A172 (cell line): ENCODE data around the gene TRIM38. TPM values are rescaled to one million over a fixed set of nuclear protein-coding genes. Genes with fewer than 3 reads are reported as not detected.
"Not testable (repeated sequence)": the region's sequence is repeated elsewhere in the genome, so short reads cannot be mapped to it uniquely, and the experiment has no call there.

Source experiments
- DNase-seq: peaks from one replicate; pipeline ENCODE4 v3.0.0-alpha.2; 2015; ENCODE audit warnings: low spot score
- total RNA-seq: library from RNA; depleted of rRNA; stranded (reverse); fragments of >200 nt; shearing (Covaris generic); gene quantifications from 2 replicates; pipeline ENCODE4 v1.2.3, GENCODE V29; 2014

The TRIM38 gene
- total RNA-seq, 1 experiment from 2014 or later = 6.4 TPM

DNA sequence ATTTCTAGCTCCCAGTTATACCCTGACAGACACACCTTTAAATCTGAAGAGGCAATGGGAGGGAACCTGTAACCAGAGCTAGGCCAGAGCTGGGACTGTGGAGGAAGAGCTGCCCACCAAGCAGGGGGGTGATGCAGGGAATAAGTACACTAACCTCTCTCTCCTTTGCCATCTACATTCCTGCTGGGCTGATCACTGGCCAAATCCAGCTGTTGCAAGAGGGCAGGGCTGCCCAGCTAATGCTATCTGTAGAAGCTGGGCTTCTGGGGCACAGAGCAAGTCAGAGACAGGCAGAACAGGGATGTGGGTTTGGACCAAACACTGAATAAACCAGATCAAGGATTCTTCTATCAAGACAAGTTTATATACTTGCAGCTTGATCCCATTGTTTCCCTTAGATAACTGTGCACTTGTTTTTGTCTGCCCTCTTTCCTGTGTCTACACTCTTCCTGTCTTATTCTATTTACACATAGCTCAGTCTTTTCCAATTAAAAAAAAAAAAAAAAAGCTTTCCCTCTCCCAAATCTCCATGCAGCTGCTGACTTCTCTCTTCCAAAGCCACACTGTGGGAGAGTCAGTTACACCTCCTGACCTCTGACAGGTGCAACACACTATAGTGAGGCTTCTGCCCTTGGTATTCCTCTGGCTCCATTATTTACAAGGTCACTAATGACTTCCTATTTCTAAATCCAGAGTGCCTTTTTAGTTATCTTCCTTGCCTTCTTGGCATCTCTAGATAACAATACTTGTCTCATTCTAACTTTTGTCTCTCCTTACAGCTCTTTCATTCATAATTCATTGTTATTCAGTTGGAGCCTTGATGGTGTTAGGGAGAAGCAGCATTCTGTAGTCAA, 43.7 kb downstream of the TRIM38 start:
- no peak for DNase-seq

GRCh38 chr6:26006940-26007305, 44.3 kb downstream of the TRIM38 start:
- DNase-seq = not testable (repeated sequence)

- DNase-seq = no peak
Observed at GRCh38 chr6:26008470-26008869, 45.9 kb downstream of the TRIM38 start.

- no peak for DNase-seq
Observed at GRCh38 chr6:26009817-26010216, 47.2 kb downstream of the TRIM38 start.

- DNase-seq = no peak
Observed at GRCh38 chr6:26012061-26012460, 49.5 kb downstream of the TRIM38 start.

- not testable (repeated sequence) for DNase-seq
Observed at GRCh38 chr6:26014386-26014785, 51.8 kb downstream of the TRIM38 start.

DNA sequence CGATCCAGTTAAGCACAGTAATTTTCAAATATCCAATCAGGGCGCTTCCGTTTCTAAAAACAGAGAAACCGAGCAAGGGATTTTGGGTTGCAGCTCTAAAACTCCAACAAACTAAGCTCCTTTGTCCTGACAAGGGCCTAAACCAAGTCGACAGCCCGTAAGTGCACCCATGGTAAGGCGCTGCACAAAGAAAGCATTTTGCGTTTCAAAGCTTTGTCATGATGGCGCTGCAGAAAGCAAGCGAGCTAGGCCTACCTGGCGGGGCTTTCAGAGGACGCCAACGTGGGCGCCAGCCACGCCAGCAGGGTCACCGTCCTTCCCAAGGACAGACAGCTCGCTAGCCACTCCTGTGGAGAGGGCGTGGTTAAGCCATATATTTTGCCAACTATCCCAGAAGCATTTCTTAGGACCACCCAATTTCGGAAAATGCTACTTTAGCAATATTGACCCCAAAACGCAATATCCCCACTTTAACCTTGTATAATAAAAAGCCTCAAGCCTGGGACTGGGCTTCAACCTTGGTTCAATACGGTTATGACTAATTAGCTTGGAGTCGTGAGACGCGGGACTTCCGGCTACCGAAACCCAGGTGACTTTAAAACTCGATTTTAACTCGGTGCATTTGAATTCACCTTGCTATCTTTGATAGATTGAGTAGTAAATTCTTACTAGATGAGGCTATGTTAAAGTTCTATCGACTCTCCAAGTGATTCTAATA, 53.8 kb downstream of the TRIM38 start:
- no peak for DNase-seq

DNA sequence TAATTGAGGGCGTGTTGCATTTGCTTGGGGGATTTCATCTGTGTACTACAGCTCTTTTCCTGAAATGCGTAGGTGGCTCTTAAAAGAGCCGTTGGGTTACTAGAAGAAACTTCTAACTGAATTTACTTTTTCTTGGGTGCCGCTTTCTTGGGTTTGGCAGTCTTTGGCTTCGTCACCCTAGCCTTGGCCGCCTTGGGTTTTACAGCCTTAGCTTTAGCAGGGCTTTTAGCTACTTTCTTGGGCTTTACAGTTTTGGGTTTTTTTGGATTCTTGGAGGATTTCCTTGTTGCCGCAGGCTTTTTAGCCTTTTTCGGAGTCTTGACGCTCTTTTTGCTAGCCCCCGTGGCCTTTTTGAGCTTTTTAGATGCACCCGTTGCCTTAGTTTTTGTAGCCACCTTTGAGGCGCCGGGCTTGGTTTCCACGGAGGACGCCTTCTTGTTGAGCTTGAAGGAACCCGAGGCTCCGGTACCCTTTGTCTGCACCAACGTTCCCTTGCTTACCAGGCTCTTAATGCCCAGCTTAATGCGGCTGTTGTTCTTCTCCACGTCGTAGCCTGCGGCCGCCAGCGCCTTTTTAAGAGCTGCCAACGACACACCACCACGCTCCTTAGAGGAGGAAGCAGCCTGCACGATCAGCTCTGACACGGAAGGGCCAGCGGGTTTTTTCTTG, 54.5 kb downstream of the TRIM38 start:
- DNase-seq = no peak

DNA sequence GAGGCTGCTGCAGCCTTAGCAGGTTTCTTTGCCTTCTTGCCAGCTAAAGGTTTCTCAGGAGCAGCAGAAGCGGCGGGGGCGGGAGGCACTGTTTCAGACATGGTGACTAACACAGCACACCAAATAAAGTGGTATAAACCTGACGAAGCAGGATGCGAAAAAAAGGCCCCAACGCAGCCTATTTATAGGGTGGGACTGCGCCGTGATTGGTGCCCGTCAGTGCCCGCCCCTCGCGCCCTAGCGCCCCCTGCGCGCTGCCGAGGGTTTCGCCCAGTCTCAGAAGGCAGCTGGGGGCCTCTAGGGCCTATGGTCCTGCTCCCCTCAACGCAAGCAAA, 55.0 kb downstream of the TRIM38 start:
- DNase-seq = no peak

DNA sequence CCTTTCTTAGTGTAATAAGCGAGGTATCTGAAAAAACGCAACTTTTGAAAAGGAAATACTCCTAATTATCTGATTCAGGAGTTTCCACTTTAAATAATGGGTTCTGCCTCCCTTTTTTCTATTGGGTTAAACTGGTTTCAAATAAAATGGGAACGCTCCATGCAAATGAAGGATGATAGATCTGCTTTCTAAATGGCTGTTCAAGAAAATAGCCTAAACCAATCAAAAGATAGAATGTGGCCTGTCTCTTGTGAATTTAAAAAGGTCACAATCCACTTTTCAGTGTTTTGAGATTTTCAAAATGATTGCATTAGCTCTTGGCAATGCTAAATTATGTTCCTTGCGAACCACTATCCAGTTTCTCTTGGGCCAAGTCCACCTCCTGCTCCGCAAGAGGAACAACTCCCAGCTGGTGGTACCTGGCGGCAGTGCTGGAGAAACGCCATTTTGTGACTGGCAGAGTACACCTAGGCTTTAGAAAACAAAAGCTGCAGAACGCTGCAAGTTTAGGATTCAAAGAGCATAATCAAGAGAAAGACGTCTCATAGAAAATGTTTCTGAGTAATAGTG, 56.7 kb downstream of the TRIM38 start:
- no peak for DNase-seq

DNA sequence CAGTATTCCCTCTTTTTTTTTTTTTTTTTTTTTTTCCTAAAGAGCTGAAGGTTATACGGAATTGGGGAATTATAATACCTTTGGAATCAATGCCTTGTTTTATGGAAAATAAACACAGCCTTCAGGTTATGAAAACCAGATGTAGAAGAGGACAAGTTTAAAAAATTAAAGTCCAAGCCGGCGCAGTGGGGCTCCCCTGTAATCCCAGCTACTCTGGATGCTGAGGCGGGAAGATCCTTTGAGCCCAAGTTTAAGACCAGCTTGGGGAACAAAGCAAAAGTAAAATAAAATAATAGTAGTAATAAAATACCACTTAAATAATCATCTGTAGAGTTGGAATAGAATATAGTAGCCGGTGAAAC, 57.3 kb downstream of the TRIM38 start:
- no peak for DNase-seq

DNA sequence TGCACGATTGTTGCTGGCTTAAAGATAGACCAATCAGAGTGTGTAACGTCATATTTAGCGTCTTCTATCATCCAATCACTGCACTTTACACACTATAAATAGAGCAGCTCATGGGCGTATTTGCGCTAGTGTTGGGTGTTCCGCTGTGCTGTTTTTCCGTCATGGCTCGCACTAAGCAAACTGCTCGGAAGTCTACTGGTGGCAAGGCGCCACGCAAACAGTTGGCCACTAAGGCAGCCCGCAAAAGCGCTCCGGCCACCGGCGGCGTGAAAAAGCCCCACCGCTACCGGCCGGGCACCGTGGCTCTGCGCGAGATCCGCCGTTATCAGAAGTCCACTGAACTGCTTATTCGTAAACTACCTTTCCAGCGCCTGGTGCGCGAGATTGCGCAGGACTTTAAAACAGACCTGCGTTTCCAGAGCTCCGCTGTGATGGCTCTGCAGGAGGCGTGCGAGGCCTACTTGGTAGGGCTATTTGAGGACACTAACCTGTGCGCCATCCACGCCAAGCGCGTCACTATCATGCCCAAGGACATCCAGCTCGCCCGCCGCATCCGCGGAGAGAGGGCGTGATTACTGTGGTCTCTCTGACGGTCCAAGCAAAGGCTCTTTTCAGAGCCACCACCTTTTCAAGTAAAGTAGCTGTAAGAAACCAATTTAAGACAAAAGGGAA, 57.9 kb downstream of the TRIM38 start:
- peak; percentile 83 for DNase-seq

DNA sequence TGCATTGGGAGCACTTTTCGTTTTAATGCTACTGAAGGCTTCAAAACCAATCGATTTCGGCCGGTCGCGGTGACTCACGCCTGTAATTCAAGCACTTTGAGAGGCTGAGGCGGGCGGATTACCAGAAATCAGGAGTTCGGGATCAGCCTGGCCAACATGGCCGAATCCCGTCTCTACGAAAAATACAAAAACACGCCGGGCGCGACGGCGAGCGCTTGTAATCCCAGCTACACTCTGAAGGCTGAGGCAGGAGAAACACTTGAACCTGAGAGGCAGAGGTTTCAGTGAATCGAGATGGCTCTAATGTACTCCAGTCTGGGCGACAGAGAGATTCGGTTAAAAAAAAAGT, 58.4 kb downstream of the TRIM38 start:
- no peak for DNase-seq

DNA sequence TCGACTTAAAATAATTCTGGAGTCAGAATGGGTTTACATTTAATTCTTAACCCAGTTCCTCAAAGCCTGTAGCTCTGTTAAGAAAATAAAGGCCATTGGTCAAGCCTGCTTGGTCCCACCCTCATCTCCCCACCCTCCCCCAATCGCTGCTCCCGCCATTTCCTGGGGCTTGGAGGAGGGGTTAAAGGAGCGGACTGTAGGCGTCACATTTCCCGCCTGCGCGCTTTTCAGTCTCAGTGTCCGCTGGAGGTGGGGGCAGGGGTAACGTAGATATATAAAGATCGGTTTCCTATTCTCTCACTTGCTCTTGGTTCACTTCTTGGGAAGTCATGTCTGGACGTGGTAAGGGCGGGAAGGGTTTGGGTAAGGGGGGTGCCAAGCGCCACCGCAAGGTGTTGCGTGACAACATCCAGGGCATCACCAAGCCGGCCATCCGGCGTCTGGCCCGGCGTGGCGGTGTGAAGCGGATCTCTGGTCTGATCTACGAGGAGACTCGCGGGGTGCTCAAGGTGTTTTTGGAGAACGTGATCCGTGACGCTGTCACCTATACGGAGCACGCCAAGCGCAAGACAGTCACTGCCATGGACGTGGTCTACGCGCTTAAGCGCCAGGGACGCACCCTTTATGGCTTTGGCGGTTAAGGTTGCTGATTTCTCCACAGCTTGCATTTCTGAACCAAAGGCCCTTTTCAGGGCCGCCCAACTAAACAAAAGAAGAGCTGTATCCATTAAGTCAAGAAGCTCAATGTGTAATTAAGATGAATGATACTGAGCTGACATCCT, 58.9 kb downstream of the TRIM38 start:
- DNase-seq = peak; percentile 93

DNA sequence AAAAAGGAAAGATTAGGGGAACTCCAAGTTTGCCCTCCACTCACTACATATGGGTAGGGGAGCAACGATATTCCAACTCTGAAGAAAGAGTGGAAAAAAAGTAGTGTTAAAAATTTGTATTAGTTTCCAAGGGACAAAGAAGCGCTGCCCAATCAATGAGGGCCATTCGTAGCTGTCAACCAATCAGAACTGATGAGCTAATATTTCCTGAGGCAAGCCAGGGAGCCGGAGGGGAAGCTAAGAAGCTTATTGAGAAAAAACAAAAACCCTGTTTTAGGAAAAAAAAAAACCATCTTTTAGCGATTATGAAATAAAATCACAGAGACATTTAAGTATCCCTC, 59.5 kb downstream of the TRIM38 start:
- DNase-seq = peak; percentile 74

DNA sequence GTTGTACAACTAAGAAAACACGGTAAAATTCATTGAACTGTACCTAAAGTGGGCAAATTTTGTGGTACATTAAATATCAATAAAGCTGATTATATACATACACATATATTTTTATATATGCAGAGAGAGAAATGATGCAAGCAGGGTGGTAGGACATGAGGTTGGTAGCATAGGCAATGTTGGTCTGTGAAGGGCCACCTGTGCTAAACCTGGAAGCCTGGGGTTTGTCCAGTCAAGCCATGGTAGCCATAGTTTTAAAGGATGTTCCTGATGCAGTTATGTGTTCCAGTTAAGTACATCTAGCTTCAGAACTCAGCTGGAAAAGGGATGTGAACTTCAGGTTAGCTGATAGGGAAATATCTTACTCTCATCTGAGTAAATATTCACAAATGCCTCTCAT, 60.1 kb downstream of the TRIM38 start:
- no peak for DNase-seq

DNA sequence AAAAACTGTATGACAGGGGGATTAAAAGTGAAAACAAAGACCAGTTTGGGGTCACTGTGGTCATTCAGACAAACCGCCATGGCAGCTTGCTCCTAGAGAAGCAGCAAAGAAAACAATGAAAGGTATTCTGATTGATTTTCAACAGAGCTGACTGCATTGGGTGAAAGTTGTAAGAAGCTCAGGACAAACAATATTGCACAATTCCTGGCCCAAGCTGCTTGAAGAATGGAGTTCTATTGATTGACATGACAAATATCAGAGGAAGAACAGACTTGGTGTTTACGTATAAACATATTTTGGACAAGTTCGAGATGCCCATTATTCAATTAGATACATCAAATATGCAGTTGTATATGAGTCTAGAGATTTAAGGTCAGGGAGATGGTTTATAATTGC, 62.0 kb downstream of the TRIM38 start:
- DNase-seq = no peak

DNA sequence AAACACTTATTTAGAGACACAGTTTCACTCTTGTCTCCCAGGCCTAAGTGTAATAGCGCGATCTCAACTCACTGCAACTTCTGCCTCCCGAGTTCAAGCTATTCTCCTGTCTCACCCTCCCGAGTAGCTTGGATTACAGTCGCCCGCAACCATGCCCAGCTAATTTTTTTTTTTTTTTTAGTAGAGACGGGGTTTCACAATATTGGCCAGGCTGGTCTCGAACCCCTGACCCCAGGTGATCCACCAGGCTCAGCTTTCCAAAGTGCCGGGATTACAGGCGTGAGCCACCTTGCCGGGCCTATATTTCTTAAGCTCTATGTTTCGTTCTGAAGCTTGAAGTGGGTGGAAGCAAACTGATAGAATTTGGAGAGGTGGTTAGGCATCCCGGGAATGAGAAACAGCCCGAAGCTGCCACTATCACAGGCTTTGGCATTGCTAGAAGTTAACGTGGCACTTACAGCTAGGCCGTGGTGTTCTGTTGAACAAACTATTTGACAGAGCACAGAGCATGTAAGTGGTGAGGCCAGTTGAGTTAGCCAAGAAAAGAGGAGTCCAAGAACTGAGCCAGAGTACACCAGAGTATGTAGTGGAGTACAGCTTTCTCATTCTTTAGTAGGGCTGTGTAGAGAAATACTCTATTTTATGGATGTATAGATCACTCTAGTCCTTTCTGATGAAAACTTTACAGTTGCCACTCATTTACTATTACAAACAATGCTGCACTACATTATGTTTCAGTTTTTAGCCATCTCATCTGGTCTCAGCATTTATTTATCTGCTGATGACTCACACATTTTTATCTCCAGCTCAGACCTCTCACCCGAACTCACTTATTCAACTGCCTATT, 62.7 kb downstream of the TRIM38 start:
- peak; percentile 87 for DNase-seq

- DNase-seq = peak; percentile 95
Observed at GRCh38 chr6:26025894-26026832, 63.6 kb downstream of the TRIM38 start.
